Cardiac fibroblast (primary cell): Measurements from ENCODE around the gene ZEB1.

Source experiments
- DNase-seq, 2 donors: peaks; one replicate each; pipeline versions ENCODE4 v3.0.0 to v3.0.0-alpha.2; 2010; ENCODE audit warnings: low read depth in 2 of 2
- H3K4me3 ChIP-seq, 2 donors: replicated peaks in 1 of 2; 1 replicate in 1 of 2; 2 replicates in 1 of 2; pipeline ENCODE4 v1.5.1; 2011; ENCODE audit warnings: low read depth in 2 of 2, low read length in 2 of 2, mild to moderate bottlenecking in 2 of 2, moderate library complexity in 1 of 2
- TF ChIP-seq, protein P1 (sequence below): IDR thresholded peaks from one replicate; pipeline ENCODE4 v1.5.1; 2011; ENCODE audit warnings: low read depth, mild to moderate bottlenecking, low read length, inconsistent platforms

Gene ZEB1

DNA sequence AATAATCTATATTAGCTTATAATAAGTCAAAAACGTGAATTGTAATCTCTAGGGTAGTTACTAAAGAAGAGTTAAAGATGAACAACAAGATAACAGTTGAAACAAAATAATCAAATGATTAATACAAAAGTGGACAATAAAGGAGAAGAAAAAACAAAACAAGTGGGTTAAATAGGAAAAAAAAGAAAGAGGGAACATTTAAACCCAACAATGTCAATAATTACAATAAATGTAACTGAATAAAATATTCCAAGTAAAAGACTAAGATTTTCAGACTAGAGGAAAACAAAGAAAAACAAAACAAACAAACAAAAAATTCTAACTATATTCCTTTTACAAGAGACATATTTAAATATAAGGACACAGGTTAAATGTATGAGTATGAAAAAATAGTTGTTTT is 38.0 kb upstream of the ZEB1 start:
- TF ChIP-seq, protein P1, sequence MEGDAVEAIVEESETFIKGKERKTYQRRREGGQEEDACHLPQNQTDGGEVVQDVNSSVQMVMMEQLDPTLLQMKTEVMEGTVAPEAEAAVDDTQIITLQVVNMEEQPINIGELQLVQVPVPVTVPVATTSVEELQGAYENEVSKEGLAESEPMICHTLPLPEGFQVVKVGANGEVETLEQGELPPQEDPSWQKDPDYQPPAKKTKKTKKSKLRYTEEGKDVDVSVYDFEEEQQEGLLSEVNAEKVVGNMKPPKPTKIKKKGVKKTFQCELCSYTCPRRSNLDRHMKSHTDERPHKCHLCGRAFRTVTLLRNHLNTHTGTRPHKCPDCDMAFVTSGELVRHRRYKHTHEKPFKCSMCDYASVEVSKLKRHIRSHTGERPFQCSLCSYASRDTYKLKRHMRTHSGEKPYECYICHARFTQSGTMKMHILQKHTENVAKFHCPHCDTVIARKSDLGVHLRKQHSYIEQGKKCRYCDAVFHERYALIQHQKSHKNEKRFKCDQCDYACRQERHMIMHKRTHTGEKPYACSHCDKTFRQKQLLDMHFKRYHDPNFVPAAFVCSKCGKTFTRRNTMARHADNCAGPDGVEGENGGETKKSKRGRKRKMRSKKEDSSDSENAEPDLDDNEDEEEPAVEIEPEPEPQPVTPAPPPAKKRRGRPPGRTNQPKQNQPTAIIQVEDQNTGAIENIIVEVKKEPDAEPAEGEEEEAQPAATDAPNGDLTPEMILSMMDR = no peak
- DNase-seq = no peak
- no peak overlapping the region for H3K4me3 ChIP-seq

DNA sequence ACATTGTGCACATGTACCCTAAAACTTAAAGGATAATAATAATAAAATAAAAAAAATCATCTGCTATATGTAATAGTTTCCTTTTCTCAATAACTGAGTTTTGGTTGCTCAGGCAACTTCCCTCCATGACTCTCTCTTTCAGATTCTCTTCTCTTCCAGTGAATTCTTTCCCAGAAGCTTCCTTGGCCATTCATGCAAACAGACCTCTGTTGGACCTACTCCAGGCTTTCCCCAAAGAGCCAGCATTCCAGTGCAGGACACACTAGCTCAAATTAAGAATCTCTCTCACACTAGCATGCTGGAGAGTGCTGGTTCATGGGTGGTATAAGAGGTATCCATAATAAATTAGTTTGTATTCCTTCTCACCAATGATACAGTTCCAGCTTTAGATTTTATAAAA is 31.0 kb upstream of the ZEB1 start:
- no peak overlapping the region for H3K4me3 ChIP-seq
- DNase-seq = peak in 1 of 2 donors; percentile 21
- TF ChIP-seq, protein P1 = no peak

DNA sequence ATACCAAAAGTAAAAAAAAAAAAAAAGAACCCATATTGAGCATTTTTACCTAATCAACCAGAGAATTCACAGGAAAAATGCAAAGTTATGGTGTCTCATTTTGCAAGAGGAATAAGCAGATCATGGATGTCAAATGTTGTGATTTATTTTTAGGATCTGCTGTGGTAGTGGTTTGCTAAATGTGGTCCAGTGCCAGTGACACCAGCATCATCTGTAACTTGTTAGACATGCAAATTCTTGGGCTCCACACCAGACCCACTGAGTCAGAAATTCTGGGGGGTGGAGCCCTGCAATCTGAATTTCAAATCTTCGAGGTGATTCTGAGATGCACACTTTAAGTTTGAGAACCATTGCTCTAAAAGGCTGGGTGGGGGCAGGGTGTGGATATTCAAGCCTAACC is 30.1 kb upstream of the ZEB1 start:
- TF ChIP-seq, protein P1 = no peak
- no peak for DNase-seq
- no peak overlapping the region for H3K4me3 ChIP-seq

DNA sequence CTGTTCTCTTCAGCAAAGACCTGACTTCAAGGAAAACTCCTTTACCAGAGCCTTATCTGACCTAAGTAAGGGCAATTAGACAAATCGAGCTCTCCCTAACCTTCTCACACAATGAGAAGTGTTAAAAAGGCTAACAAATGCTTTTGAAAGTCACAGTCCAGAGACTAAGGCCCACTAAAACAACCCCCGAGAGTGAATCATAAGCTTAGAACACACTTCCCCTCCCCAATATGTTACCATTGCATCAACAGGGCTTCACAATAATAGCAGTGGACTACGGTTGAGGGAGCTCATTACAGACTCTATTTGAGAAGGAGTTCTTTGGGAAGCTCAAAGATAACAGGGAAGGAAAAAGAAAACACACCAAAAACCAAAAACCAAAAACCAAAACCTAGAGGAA is 28.6 kb upstream of the ZEB1 start:
- TF ChIP-seq, protein P1 = no peak
- DNase-seq = no peak
- no peak overlapping the region for H3K4me3 ChIP-seq

DNA sequence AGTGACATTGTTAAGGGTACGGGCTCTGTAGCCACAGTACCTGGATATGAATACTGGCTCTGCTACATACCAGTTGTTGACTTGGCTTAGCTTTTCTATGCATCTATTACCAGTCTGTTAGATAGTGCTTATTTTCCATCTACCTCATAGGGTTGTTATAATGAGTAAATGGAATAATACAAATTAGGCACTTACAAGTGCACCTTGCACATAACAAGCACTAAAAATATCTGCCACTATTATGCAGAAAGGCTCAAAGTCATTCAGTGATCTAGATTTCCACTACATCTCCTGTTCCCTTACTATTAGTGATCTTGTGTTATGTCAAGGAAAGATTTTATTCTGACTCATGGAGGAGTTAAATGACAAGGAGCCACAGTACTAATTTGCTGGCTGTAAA is 27.9 kb upstream of the ZEB1 start:
- H3K4me3 ChIP-seq = no peak overlapping the region
- TF ChIP-seq, protein P1 = no peak
- DNase-seq = no peak

DNA sequence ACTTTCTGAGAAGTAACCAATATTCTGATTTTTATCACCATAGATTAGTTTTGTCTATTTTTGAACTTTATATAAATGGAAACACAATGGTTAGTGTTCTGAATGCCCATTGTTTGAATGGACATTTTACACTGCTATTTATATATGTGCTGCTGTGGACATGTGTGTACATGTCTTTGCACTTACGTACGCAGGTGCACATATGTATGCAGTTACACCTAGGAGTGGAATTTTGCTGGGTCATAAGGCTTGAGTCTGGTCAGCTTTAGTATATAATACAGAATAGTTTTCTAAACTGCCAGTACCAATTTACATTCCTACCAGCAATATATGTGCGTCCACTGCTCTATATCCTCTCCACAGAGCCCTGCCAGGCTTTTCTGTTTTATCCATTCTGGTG is 24.5 kb upstream of the ZEB1 start:
- TF ChIP-seq, protein P1 = no peak
- no peak for DNase-seq
- no peak overlapping the region for H3K4me3 ChIP-seq

DNA sequence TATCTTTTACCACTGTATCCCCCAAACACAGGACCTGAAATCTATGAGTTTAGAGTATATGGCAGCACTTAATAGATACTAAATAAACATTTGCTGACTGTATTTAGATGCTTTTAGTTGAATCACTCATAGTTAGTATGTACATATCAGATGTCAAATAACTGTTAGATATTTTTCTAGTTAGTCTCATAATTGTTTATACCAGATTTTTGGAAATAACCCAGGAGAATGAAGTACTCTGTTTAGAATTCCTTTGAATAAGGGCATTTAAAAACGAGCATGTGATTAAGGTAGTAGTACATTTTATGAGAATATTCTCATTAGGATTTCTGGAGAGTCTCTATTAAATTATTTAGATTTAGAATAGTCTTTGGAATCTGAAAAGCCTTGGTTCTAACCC is 22.3 kb upstream of the ZEB1 start:
- TF ChIP-seq, protein P1 = no peak
- no peak overlapping the region for H3K4me3 ChIP-seq

More for the DNA sequence above, 22.3 kb upstream of the ZEB1 start:
- no peak for DNase-seq
